IPS-20b (cell line): ENCODE measurements around the gene GRIK1.
A peak's percentile ranks its signal among the peaks of the same experiment; 100 is the strongest.

Experiments used
- H3K27ac ChIP-seq: one replicate; pipeline ENCODE4 v1.5.1; 2013; ENCODE audit warnings: low read length
- H3K27me3 ChIP-seq: 2 replicates; pipeline ENCODE4 v1.6.1; 2013; ENCODE audit warnings: mild to moderate bottlenecking, low read length, inconsistent platforms; ENCODE audit not compliant: insufficient read depth
- H3K36me3 ChIP-seq: 2 replicates; pipeline ENCODE4 v1.6.1; 2013; ENCODE audit warnings: low read depth, mild to moderate bottlenecking, inconsistent platforms, low read length, moderate library complexity; ENCODE audit not compliant: insufficient read depth
- H3K4me1 ChIP-seq: 2 replicates; pipeline ENCODE4 v1.6.1; 2013; ENCODE audit warnings: mild to moderate bottlenecking, control low read depth, inconsistent platforms, low read length, moderate library complexity; ENCODE audit not compliant: insufficient read depth
- H3K4me3 ChIP-seq: 2 replicates; pipeline ENCODE4 v1.5.1; 2013; ENCODE audit warnings: mild to moderate bottlenecking, low read length, inconsistent platforms
- H3K9ac ChIP-seq: 2 replicates; pipeline ENCODE4 v1.6.1; 2013; ENCODE audit warnings: low read depth, mild to moderate bottlenecking, inconsistent platforms, low read length, moderate library complexity
- H3K9me3 ChIP-seq: 2 replicates; pipeline ENCODE4 v1.6.1; 2013; ENCODE audit warnings: mild to moderate bottlenecking, low read depth, low read length, inconsistent platforms; ENCODE audit not compliant: insufficient read depth

Gene GRIK1

GRCh38 chr21:29949991-29950390 is 10.2 kb upstream of the GRIK1 start:
- no peaks in the 10 kb centered on the region for H3K27me3 ChIP-seq
- H3K9ac ChIP-seq: no peak overlapping the region
- no peaks in the 10 kb centered on the region for H3K9me3 ChIP-seq
- H3K4me3 ChIP-seq: no peak overlapping the region
- H3K27ac ChIP-seq: no peak overlapping the region
- no peaks in the 10 kb centered on the region for H3K36me3 ChIP-seq
- peaks cover 4% of the 10 kb centered on the region; the same call in 1 of the 2 replicates for H3K4me1 ChIP-seq

DNA sequence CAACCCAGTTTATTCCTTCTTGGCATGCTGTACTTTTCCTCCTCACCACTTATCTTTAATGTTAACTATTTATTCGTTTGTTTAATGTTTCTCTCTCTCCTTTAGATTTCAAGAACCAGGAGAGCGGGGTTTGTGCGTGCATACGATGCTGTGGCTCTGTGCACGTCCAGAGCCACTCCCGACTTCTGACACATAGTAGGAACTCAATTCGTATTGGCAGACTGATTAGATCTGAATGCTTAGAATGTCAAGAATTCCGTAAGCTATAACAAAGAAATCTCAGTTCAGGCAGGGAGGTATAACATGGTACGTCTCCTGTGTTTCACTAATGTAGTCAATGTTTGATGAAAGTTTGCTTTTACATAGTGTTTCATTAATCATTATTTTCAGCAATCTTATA is 7.3 kb upstream of the GRIK1 start:
- H3K27ac ChIP-seq: no peak overlapping the region
- H3K4me3 ChIP-seq: no peak overlapping the region
- peaks cover 3% of the 10 kb centered on the region for H3K27me3 ChIP-seq
- no peaks in the 10 kb centered on the region for H3K9me3 ChIP-seq
- H3K4me1 ChIP-seq: no peaks in the 10 kb centered on the region
- no peaks in the 10 kb centered on the region for H3K36me3 ChIP-seq
- H3K9ac ChIP-seq: no peak overlapping the region

GRCh38 chr21:29943885-29944284 is 4.1 kb upstream of the GRIK1 start:
- H3K9me3 ChIP-seq: no peaks in the 10 kb centered on the region
- H3K4me1 ChIP-seq: no peaks in the 10 kb centered on the region; the same call in 1 of the 2 replicates
- peaks cover 36% of the 10 kb centered on the region for H3K27me3 ChIP-seq
- no peak overlapping the region for H3K9ac ChIP-seq
- no peaks in the 10 kb centered on the region for H3K36me3 ChIP-seq
- H3K4me3 ChIP-seq: no peak overlapping the region
- H3K27ac ChIP-seq: no peak overlapping the region

GRCh38 chr21:29942034-29942433 is 2.2 kb upstream of the GRIK1 start:
- H3K4me1 ChIP-seq: no peaks in the 10 kb centered on the region; the same call in 1 of the 2 replicates
- H3K36me3 ChIP-seq: no peaks in the 10 kb centered on the region
- H3K27ac ChIP-seq: no peak overlapping the region
- no peaks in the 10 kb centered on the region for H3K9me3 ChIP-seq
- H3K27me3 ChIP-seq: peaks cover 54% of the 10 kb centered on the region
- no peak overlapping the region for H3K9ac ChIP-seq
- H3K4me3 ChIP-seq: no peak overlapping the region

GRCh38 chr21:29940991-29941390 is 1.2 kb upstream of the GRIK1 start:
- Histone ChIP-seq H3K4me3 (no peak overlapping the region), H3K36me3 (no peaks in the 10 kb centered on the region), H3K4me1 (no peaks in the 10 kb centered on the region; the same call in 1 of the 2 replicates), H3K27ac (no peak overlapping the region), H3K9ac (no peak overlapping the region), H3K9me3 (no peaks in the 10 kb centered on the region), H3K27me3 (peaks cover 64% of the 10 kb centered on the region)

DNA sequence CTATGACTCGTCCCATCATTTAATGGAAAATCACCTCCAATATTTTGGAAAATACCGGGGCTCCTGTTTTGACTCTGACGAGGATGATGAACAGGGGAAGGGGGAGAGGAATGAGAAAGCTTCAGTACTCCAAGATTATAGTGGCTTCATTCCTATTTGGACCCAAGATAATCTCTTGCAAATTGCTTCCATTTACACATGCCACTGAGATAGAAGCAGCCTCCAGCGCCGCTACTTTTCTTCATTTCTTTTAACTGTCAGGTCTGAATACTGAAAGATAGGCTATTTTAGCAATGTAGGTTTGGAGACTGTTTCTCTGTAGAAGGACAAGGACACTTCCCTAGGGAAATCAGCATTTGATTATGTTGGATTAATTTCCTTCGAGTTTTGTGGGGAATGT is 565 bp upstream of the GRIK1 start:
- Histone ChIP-seq H3K36me3 (no peaks in the 10 kb centered on the region), H3K9me3 (no peaks in the 10 kb centered on the region), H3K9ac (no peak overlapping the region; the same call in 1 of the 2 replicates), H3K4me3 (peak overlapping the region; percentile 93), H3K4me1 (no peaks in the 10 kb centered on the region; the same call in 1 of the 2 replicates), H3K27ac (no peak overlapping the region), H3K27me3 (peaks cover 64% of the 10 kb centered on the region)

DNA sequence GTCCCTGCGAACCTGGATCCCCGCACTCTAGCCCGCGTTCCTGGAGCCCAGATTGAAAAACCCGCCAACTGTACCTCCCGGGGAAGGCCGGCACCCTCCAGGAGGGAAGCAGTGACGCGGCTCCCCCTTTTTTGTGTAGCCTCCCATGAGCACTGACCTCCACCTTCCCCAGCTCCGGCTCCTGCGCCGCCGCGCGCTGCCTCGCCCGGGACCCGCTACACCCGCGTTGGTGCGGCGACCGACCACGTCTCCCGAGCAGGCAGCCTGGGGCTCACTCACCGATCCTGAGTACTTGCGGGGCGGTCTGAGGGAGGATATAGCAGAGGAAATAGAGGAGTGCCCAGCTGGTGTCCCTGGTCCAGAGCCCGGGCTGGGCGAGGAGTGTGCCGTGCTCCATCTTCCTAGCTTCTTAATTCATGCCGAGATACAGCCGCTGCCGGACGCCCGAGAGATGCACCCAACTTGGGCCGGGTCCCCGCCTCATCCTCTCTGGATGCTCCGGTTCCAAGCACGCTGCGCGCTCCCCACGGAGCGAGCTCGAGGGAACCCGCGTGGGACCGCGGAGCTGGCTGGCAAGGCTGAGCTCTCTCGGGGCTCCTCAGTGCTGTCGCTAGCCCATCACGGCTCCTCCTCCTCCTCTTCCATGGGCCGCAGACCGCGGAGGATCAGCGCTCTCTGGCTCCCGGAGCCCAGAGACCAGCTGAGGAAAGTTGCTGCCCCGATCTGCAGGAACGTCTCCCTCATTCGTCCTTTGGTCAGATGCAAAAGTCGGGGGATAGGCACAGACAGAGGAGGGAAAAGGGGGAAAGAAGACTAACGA is 482 bp downstream of the GRIK1 start:
- no peaks in the 10 kb centered on the region for H3K36me3 ChIP-seq
- H3K27ac ChIP-seq: no peak overlapping the region
- H3K27me3 ChIP-seq: peaks cover 64% of the 10 kb centered on the region
- H3K9ac ChIP-seq: peak overlapping the region; percentile 56; the same call in 1 of the 2 replicates
- no peaks in the 10 kb centered on the region; the same call in 1 of the 2 replicates for H3K4me1 ChIP-seq
- no peaks in the 10 kb centered on the region for H3K9me3 ChIP-seq
- peak overlapping the region; percentile 93 for H3K4me3 ChIP-seq

GRCh38 chr21:29938776-29939103 is 1.1 kb downstream of the GRIK1 start:
- Histone ChIP-seq H3K9me3 (no peaks in the 10 kb centered on the region), H3K36me3 (no peaks in the 10 kb centered on the region), H3K4me3 (peak overlapping the region; percentile 93), H3K27ac (no peak overlapping the region), H3K9ac (peak overlapping the region; percentile 56; the same call in 1 of the 2 replicates), H3K27me3 (peaks cover 64% of the 10 kb centered on the region), H3K4me1 (no peaks in the 10 kb centered on the region; the same call in 1 of the 2 replicates)

GRCh38 chr21:29933088-29933487 is 6.7 kb downstream of the GRIK1 start:
- H3K36me3 ChIP-seq: no peaks in the 10 kb centered on the region
- H3K4me3 ChIP-seq: no peak overlapping the region
- H3K9me3 ChIP-seq: no peaks in the 10 kb centered on the region
- H3K4me1 ChIP-seq: peaks cover 4% of the 10 kb centered on the region
- H3K9ac ChIP-seq: no peak overlapping the region
- peaks cover 24% of the 10 kb centered on the region for H3K27me3 ChIP-seq
- no peak overlapping the region for H3K27ac ChIP-seq

GRCh38 chr21:29928537-29928936 is 11.3 kb downstream of the GRIK1 start:
- Histone ChIP-seq H3K4me1 (peaks cover 4% of the 10 kb centered on the region), H3K9me3 (no peaks in the 10 kb centered on the region), H3K27ac (no peak overlapping the region), H3K4me3 (no peak overlapping the region), H3K36me3 (no peaks in the 10 kb centered on the region), H3K9ac (no peak overlapping the region), H3K27me3 (peaks cover 4% of the 10 kb centered on the region; the same call in 1 of the 2 replicates)

- Histone ChIP-seq H3K4me3 (no peak overlapping the region), H3K4me1 (peaks cover 7% of the 10 kb centered on the region; the same call in 1 of the 2 replicates), H3K36me3 (no peaks in the 10 kb centered on the region), H3K27ac (no peak overlapping the region), H3K9me3 (no peaks in the 10 kb centered on the region), H3K9ac (no peak overlapping the region), H3K27me3 (no peaks in the 10 kb centered on the region)
Measured at GRCh38 chr21:29920938-29921337, 18.9 kb downstream of the GRIK1 start.

DNA sequence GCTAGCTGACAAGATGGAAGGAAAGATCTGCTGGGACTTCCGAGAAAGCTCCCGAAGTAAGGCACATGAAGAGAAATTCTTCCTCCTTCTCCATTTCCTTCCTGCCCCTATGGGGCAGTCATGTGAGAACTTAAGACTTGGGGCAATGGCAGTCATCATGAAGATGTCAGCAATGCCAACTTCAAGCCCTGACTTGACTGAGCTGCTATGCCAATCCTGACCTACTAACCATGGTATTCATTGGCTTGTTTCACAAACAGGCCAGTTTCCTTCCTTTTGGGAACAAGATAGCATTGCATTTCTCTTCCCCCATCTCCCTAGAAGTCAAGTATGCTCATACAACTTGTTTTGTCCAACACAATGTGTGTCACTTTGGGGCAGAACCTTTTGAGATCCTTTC is 25.5 kb downstream of the GRIK1 start:
- Histone ChIP-seq H3K4me1 (peaks cover 7% of the 10 kb centered on the region; the same call in 1 of the 2 replicates), H3K9me3 (peaks cover 6% of the 10 kb centered on the region), H3K27me3 (no peaks in the 10 kb centered on the region), H3K4me3 (no peak overlapping the region), H3K9ac (no peak overlapping the region), H3K27ac (no peak overlapping the region), H3K36me3 (no peaks in the 10 kb centered on the region)
